ENCODE measurements around the gene RAB11FIP3.
"Not testable (repeated sequence)": the region's sequence is repeated elsewhere in the genome, so short reads cannot be mapped to it uniquely, and the experiment has no call there.

The RAB11FIP3 gene

DNA sequence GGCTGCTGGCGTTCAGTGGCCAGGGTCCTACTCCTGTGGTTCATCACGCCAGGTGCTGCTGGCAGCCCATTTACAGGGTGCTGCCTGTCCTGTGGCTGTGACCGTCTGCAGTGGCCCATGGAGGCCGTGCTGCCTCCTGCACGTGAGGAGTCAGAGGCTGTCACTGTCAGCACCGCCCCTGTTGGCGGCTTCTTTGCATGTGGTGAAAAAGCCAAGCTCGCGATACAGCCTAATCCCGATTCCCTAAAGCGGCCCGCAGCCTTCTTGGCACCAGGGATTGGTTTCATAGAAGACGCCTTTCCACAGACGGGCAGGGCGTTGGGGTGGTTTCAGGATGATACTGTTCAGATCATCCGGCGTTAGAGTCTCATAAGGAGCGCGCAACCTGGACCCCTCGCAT is 35.3 kb downstream of the RAB11FIP3 start:
- in situ Hi-C loops (cut with HindIII; ENCODE audit: low sequenced_read_pairs): no loop called here

DNA sequence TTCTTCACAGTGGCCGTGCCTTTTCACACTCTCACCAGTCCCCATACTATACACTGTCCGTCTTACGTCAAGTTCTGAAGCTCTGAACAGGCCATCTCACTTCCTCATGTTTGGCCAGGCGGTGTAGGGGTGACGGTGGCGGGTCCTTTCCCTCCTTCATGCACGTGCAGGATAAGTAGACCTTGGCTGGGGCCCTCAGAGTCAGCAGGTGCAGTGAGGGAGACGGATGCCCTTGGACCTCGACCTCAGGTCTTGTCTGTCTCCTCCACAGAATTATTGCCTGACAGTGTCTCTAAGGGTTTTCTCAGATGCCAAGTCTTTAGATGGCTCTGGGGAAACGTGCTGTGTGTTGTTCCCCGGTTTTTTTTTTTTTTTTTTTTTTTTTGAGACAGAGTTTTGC is 37.6 kb downstream of the RAB11FIP3 start:
- in situ Hi-C loops (cut with HindIII; ENCODE audit: low sequenced_read_pairs): no loop called here

DNA sequence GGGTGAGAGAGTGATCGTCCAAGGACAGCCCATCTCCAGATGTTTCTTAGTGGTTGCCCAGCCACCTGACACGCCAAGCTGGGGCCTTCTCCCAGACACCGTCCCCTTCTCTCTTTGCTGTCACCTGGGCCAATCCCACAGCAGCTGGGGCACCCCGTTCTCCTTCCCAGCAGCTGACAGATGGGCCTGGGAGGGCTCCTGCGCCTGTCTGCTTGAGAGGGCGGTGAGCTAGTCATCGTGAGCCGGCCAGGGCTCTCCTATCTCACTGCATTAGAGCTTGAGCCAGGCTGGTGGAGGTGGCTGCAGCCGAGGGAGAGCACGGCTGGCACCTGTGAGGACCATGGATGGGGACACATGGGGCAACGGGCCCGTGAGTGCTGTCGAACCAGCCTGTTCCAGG is 41.2 kb downstream of the RAB11FIP3 start:
- in situ Hi-C loops (cut with HindIII; ENCODE audit: low sequenced_read_pairs): no loop called here

DNA sequence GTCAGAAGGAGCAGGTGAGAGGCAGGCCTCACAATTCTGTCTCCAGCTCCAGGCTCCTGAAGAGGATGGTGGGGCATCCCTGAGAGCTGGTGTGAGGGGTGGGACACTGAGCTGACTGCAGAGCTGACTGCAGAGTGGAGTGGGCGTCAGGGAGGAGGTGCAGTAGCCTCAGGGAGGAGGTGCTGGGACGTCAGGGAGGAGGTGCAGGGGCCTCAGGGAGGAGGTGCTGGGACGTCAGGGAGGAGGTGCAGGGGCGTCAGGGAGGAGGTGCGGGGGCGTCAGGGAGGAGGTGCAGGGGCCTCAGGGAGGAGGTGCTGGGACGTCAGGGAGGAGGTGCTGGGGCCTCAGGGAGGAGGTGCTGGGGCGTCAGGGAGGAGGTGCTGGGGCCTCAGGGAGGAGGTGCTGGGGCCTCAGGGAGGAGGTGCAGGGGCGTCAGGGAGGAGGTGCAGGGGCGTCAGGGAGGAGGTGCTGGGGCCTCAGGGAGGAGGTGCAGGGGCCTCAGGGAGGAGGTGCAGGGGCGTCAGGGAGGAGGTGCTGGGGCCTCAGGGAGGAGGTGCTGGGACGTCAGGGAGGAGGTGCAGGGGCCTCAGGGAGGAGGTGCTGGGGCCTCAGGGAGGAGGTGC is 41.9 kb downstream of the RAB11FIP3 start:
- in situ Hi-C loops (cut with HindIII; ENCODE audit: low sequenced_read_pairs): not testable (repeated sequence)

DNA sequence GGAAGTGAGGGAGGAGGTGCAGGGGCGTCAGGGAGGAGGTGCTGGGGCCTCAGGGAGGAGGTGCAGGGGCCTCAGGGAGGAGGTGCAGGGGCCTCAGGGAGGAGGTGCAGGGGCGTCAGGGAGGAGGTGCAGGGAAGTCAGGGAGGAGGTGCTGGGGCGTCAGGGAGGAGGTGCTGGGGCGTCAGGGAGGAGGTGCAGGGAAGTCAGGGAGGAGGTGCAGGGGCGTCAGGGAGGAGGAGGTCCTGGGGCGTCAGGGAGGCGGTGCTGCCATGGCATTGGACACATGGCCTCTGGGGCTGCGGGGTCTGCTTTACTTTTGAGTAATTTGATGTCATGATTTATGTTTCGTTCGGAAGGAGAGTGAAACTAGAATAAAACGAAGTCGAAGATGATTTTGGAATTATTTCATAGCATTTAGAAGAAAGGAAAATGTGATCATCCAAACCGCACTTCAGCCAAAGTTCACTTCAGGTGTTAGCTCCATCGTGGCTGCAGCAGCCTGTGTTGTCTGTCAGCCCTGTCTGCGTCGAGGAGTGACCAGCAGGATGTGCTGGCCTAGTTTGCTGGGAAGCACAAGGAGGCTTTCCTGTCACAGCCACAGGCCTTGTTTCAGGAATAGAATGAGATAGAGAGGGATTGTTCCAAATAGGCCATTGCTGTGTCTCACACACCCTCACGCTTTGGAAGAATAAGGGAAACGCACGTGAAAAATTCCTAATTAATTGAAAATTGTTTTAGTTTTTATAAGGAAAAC is 42.8 kb downstream of the RAB11FIP3 start:
- in situ Hi-C loops (cut with HindIII; ENCODE audit: low sequenced_read_pairs): no loop called here

DNA sequence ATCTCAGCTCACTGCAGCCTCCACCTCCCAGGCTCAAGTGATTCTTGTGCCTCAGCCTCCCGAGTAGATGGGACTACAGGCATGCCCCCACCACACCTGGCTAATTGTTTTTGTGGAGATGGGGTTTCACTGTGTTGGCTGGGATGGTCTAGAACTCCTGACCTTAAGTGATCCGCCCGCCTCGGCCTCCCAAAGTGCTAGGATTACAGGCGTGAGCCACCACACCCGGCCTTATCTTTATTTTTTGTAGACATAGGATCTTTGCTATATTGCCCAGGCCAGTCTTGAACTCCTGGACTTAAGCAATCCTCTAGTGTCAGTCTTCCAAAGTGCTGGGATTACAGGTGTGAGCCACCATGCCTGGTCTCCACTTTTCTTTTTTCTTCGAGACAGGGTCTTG is 44.0 kb downstream of the RAB11FIP3 start:
- in situ Hi-C loops (cut with HindIII; ENCODE audit: low sequenced_read_pairs): not testable (repeated sequence)

DNA sequence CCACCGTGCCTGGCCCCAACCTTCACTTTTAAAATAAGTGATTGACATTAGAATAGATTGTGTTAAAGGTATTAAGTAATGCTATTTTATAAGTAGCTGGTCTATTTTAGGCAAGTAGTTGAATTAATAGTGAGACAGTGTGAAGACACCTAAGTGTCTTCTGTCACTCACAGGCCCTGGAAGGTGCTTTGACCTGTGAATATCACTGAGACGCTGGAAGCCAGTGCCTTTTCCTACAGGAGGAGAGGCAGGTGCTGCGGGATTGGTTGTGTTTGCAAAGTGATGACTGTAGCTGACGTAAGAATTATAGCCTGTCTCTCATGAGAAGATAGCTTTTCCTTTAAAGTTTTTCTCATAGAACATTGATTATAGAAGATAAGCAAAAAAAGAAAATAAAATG is 45.0 kb downstream of the RAB11FIP3 start:
- in situ Hi-C loops (cut with HindIII; ENCODE audit: low sequenced_read_pairs): no loop called here

DNA sequence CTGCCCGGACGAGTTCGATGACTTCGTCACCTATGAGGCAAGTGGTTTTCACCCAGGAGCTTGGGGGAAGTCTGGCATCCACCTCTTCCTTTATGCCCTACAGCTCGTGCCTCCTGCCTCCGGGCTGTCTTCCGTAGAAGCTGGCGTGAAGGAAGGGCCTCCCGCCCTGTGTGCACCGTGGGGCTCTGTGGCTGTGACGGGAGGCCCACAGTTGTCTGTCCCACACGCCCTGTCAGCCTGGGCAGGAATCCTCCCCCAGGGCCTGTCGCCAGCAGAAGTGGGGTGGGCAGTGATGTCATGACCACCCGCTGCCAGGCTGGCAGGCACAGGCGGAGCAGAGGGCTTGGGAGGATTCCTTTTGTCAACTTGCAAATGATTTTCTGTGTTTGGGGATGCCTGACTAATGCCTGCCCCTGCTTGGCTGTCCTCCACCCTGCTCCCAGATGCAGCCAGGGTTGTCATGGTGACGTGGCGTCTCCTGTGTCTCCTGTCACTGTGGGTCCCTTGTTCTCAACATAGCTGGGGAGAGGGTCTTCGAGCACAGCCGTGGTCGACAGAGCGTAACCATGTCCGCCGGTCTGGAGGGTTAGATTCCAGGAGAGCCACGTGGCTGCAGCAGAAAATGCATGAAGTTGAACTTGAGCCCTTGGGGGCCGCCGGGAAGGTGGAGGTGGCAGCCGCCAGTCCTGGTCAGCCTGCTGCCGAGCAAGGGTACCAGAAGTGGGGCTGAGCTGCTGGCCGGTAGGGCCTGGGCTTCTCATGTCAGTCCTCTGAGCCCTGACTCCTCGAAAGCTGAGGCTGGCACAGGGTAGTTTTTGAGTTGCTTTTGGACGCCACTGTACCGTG is 46.1 kb downstream of the RAB11FIP3 start:
- in situ Hi-C loops (cut with HindIII; ENCODE audit: low sequenced_read_pairs): no loop called here

DNA sequence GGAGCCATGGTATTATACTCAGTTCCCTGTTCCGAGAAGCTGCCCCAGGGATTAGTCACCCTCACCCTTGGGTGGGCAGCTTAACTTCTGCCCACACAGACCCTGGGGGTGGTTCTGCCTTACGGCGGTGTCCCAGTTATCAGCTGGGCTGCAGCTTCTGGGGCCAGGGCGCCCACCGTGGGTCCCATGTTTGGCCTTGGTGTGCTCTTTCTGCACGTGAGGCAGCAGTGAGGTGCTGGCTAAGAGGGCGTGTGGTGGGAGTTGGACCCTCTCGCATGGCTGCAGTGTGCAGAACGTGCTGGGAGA is 46.7 kb downstream of the RAB11FIP3 start:
- in situ Hi-C loops (cut with HindIII; ENCODE audit: low sequenced_read_pairs): no loop called here

DNA sequence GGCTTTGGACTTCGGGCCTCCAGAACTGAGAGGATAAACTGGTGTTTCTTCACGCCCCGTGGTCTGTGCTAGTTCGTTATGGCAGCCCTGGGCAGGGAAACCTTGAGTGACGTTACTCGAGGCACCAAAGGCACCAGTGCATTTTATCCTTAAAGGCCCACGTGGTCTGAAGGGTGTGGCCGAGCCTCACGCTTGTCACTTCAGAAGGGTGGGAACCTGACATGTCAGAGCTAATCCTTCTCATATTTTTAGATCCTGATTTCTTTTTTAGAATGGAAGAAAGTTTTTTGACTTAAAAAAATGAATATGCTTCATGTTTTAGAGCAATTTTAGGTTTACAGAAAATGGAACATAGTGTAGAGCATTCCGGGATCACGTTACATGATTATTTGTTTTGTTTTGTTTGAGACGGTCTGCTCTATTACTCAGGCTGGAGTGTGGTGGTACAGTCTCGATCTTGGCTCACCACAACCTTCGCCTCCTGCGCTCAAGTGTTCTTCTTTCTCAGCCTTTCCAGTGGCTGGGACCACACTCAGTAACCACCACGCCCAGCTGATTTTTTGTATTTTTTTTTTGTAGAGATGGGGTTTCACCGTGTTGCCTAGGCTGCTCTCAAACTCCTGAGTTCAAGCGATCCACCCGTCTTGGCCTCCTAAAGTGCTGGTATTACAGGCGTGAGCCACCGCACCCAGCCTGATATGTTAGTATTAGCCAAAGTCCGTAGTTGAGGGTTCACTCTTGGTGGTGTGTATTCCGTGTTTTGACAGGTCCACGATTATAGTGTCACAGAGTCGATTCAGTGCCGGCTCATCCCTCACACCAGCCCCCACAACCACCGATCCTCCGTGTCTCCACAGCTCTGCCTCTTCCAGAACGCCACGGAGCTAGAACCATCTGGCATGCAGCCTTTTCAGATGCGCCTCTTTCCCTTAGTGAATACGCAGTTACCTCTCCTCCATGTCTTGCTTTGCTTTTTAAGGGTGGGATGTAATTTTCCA is 47.9 kb downstream of the RAB11FIP3 start:
- in situ Hi-C loops (cut with HindIII; ENCODE audit: low sequenced_read_pairs): no loop called here

DNA sequence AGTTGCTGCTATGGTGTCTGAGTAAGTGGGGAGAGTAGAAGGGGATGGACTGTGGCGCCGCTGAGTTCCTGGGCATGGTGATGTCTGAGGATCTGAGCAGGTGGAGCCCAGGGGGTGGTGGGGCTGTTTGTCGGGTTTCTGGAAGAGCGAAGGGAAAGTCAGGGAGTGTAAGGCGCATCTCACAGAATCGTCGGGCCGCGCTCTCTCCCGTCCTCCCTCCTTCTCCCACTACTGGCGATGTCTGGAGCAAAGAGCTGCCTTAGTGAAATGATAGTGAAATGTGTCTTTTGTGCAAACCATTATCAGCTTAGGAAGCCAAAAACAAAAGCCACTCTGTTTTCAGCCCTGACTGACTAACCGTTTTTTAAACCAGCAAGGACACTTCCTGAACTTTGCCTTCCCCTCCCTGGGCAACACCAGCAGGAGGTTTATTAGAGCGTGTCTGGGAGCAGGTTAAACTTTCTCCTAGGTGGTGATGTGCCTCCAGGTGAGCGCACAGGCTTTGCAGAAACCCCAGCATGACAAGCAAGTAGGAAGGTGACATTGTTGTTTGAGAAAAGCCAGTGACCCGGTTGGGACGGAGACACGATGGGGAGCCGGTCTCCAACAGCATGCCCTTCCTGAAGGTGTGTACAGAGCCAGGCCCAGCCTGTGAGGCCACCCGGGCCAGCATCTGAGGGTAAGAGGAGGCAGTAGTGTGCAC is 49.1 kb downstream of the RAB11FIP3 start:
- in situ Hi-C loops (cut with HindIII; ENCODE audit: low sequenced_read_pairs): no loop called here

DNA sequence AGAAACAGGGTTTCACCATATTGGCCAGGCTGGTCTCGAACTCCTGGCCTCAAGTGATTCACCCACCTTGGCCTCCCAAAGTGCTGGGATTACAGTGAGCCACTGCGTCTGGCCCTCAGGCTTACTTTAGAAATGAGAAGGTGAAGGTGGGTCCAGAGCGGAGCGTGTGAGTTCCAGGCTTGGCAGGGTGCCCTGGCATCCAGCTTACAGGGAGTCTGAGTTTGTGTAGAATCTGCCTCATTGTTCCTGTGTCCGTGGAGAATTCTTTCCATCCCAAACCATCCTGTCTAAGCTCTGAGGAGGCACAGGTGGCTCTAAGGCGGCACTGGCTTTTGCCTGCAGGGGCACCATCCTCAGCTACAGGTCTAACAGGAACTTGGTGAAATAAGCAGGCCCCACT is 50.6 kb downstream of the RAB11FIP3 start:
- in situ Hi-C loops (cut with HindIII; ENCODE audit: low sequenced_read_pairs): no loop called here

DNA sequence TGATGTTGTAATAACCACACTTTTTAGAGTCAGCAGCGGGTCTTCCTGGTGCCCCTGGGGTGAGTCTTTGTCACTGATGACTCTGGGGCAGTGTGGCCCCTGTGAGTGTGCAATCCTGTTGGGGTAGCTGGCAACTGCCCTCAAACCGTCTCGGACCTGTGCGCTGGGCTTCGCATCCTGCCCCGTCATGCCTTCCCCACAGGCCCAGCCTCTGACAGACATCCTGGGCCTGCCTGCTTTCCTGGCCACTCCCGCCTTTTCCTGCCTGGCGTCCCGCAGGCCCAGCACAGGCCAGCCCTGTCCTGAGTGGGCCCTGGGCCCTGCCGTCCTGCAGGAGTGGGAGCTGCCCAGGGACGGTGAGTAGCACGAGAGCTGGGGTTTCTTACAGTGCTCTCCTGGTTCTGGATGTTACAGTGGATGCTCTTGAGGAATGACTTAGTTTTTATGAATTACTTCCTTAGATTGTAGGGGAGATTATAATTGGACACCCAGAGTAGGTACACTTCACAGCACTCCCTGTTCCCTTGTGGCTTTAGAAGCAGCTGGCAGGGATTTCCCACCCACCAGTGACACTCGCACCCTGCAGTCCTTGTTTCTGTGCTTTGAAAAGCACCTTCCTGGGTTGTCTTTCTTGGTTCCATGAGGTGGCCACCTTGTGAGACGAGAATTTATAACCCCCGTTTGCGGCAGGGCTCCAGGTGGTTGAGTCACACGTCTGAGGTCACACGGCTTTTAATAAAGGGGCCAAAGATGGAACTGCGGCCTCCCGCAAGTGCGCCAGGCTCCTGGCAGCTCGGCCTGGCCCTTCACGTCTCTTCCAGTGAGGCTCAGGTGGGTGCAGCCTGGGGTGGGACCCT is 52.1 kb downstream of the RAB11FIP3 start:
- in situ Hi-C loops (cut with HindIII; ENCODE audit: low sequenced_read_pairs): no loop called here

DNA sequence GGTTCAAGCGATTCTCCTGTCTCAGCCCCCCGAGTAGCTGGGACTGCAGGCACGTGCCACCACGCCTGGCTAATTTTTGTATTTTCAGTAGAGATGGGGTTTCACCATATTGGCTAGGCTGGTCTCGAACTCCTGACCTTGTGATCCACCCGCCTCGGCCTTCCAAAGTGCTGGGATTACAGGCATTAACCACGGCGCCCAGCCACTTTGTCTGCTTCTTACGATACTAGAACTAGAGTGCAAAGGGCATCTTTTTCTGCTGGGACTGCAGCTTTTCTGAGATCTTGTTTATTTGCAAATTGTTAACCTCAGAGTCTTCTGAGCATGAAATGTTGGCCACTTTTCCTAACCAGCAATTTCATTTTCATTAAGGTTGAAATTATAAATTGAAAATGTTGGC is 52.8 kb downstream of the RAB11FIP3 start:
- in situ Hi-C loops (cut with HindIII; ENCODE audit: low sequenced_read_pairs): not testable (repeated sequence)

DNA sequence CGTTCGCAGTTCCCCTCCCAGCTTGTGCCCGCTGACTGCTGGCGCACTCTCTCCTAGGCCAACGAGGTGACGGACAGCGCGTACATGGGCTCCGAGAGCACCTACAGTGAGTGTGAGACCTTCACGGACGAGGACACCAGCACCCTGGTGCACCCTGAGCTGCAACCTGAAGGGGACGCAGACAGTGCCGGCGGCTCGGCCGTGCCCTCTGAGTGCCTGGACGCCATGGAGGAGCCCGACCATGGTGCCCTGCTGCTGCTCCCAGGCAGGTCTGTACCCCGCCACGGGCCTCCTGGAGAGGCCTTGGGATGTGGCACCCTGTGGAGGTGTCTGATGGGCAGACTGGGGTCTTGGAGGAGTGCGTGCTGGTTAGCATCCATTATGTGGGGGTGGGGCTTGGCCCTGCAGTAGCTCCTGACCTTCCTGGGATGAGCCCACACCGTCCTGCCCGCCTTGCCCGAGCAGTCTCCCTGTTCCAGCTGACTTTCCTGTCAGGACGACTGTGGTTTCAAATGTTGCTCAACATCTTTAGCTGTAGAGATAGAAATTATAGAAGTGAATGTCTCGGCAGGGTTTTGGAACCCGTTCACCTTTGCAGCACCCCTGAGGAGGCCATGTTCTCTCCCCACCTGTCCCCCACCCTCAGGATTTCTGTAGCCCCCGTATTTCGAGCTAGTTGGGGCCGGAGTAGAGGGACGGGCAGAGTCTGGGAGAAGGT is 57.2 kb downstream of the RAB11FIP3 start:
- in situ Hi-C loops (cut with HindIII; ENCODE audit: low sequenced_read_pairs): no loop called here

DNA sequence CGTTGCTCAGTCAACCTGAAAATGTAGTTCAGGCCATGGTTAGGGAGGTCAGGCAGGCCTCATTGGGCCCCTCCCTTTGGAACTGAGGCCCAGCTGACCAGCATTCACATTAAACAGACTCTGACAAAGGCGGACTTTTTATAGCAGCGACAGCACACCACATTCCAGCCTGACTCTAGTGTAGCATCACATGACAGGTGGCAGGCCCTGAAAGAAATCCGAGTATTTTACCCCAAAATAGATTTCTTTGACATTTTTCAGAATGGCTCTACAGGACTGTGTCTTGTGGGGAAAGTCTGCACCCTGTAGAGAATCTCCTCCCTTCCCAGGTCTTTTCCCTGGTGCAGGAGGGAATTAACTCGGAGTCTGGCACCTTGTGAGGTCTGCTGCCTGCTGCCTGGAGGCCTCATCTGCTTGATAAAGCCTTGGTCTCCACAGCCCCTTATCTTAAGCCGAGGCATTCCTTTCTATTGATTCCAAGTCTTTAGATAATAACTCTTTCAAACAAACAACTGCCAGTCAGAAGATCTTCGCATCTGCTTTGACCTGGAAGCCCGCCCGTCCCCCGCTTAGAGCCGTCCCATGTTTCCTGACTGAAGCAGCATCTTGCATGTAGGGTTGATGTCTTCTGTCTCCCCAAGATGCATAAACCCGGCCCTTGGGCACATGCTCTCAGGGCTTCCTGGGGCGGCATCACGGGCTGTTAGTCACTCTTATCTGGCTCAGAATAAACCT is 58.1 kb downstream of the RAB11FIP3 start:
- in situ Hi-C loops (cut with HindIII; ENCODE audit: low sequenced_read_pairs): no loop called here

DNA sequence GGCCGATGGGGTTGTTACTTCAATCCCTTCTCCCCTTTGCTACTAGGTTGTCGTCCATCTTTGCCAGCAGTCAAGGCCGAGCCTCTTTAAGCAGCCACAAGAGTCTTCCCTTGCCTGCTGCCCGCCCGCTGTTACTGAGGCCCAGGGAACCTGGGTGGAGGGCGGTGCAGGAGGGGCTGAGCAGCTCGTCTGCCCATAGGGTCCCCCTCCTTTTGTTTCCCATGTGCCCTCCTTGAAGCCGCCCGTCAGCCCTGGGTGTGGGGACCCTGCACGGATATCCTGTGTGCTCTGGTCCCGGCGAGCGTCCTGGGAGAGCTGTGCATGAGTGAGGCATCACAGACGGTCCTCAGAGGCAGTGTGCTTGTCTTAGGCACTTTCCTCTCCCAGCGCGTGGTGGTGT is 64.2 kb downstream of the RAB11FIP3 start:
- in situ Hi-C loops (cut with HindIII; ENCODE audit: low sequenced_read_pairs): no loop called here

DNA sequence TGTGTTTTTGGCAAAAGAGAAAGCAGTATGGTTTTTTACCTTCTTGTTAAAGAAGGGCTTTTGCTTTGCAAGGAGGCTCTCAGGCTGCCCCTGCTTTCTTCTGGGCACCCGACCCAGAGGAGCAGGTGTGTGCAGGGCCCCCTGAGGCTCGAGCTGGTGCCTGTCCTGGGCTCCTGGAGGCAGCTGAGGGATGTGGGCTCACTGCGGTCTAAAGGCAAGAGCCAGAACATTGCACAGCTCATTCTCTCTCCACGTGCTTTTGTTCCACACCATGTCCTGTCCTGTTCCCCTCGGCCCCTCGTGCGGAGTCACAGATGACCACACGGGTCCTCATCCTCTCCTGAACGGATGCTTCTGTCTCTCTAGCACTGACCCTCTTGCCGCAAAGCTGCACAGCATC is 65.3 kb downstream of the RAB11FIP3 start:
- in situ Hi-C loops (cut with HindIII; ENCODE audit: low sequenced_read_pairs): no loop called here

All from DLD1 (cell line).